Measurements from ENCODE around the gene TSN. TPM values are rescaled to one million over a fixed set of nuclear protein-coding genes. Genes with fewer than 3 reads are reported as not detected.

Gene TSN
- total and polyA plus RNA-seq, 2 experiments from 2014 or later, result 62.5 to 94.8 TPM

DNA sequence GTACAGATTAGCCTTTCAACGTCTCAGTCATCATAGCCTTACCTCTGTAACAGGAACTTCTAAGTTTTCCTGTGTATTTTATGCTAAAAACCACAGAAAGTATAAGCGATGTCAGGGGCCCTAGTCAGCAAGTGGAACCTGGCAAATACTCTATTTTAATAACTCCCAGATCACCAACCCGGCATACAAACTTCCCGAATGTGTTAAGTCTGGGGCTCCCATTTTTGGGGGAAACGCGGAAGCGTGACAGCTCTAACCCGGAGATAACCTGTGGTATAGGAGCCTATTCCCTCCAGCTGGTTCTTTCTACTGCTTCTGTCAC lies 19.4 kb upstream of the TSN start (continued):
- TF ChIP-seq, protein P1, sequence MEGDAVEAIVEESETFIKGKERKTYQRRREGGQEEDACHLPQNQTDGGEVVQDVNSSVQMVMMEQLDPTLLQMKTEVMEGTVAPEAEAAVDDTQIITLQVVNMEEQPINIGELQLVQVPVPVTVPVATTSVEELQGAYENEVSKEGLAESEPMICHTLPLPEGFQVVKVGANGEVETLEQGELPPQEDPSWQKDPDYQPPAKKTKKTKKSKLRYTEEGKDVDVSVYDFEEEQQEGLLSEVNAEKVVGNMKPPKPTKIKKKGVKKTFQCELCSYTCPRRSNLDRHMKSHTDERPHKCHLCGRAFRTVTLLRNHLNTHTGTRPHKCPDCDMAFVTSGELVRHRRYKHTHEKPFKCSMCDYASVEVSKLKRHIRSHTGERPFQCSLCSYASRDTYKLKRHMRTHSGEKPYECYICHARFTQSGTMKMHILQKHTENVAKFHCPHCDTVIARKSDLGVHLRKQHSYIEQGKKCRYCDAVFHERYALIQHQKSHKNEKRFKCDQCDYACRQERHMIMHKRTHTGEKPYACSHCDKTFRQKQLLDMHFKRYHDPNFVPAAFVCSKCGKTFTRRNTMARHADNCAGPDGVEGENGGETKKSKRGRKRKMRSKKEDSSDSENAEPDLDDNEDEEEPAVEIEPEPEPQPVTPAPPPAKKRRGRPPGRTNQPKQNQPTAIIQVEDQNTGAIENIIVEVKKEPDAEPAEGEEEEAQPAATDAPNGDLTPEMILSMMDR (conservative IDR thresholded peaks at IDR 0.05; ENCODE audit: low read depth in 2 of 2), result no peak
- TF ChIP-seq JUNB (IDR thresholded peaks at IDR 0.05; ENCODE audit: unreplicated experiment), result no peak
- TF ChIP-seq, protein P2, sequence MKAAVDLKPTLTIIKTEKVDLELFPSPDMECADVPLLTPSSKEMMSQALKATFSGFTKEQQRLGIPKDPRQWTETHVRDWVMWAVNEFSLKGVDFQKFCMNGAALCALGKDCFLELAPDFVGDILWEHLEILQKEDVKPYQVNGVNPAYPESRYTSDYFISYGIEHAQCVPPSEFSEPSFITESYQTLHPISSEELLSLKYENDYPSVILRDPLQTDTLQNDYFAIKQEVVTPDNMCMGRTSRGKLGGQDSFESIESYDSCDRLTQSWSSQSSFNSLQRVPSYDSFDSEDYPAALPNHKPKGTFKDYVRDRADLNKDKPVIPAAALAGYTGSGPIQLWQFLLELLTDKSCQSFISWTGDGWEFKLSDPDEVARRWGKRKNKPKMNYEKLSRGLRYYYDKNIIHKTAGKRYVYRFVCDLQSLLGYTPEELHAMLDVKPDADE (IDR thresholded peaks at IDR 0.05), result no peak
- no peak for TF ChIP-seq ZNF114 (CRISPR knock-in tag; IDR thresholded peaks at IDR 0.05)

DNA sequence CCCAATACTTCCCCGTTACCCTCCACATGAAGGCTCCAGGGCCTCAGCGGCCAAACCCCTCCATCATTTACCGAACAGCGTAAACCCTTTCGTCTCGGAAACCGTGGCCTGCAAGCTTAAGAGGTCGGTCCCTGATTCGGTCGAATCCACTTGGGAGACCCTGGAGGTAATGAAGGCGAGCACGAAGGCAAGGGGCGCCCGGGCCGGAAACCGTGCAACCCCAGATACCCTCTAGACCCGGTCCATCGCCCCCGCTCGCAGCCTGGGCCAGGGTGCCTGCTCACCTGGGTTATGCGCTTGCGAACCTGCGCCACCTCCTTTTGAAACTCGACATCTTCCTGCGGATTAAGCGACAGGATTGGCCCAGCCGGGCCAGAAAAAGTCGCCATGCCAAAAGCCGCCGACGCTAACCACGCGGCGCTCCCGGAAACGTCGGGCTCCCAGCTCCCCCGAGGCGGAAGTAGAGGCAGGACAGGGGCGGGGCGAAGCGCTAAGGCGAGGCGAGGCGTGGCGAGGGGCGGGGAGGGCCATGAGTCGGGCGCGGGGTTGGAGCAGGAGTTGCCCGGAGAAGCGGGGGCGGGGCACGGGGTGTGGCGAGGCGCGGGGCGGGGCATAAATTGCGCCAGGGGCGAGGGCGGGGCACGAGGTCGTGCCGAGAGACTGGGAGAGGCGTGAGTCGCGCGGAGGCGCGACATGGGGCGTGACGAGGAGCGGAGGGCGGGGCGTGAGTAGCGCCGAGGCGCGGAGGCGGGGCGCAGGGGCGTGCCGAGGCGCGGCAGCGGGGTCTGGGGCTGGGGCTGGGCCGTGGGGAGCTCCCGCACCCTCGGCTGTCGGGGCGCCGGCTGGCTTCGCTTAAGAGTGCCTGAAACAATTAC lies 18.8 kb upstream of the TSN start, which contains the start of gene NIFK:
NIFK (minus strand) TSS at position 414 of the 875 bp plus-strand sequence; CDS start at position 389, 25 bp downstream.
- Mint-ChIP-seq H3K9me3 (no peaks in the 10 kb centered on the region; the same call in 2 of the 3 replicates), H3K4me3 (peak within 1 kb of the TSS; percentile 99), H3K27ac (peak within 1 kb of the TSS; percentile 96), H3K4me1 (peaks cover 12% of the 10 kb centered on the region; the same call in 2 of the 3 replicates), H3K36me3 (ENCODE audit: low read depth) (peaks cover 39% of the 10 kb centered on the region), H3K27me3 (ENCODE audit: insufficient read depth, low read depth, poor library complexity) (peaks cover 11% of the 10 kb centered on the region)
- no peaks in the 10 kb centered on the region for H3K27me3 ChIP-seq (ENCODE audit: insufficient read depth)
- H2AFZ ChIP-seq, result peak within 1 kb of the TSS; percentile 97
- ATAC-seq (peak; percentile 91), DNase-seq (ENCODE audit: low spot score) (peak; percentile 100)
- H3K4me3 ChIP-seq, result peak within 1 kb of the TSS; percentile 100
- peak within 1 kb of the TSS; percentile 87 for H3K4me2 ChIP-seq
- H3K4me1 ChIP-seq (ENCODE audit: insufficient read depth), result peaks cover 13% of the 10 kb centered on the region
- peak within 1 kb of the TSS; percentile 88 for H3K27ac ChIP-seq (ENCODE audit: low read depth)
- peaks cover 24% of the 10 kb centered on the region for H4K20me1 ChIP-seq (replicated peaks; ENCODE audit: insufficient read depth)
- peaks cover 48% of the 10 kb centered on the region for H3K79me2 ChIP-seq (replicated peaks; ENCODE audit: insufficient read depth)
- H3F3A ChIP-seq (replicated peaks; ENCODE audit: low read depth), result peaks cover 8% of the 10 kb centered on the region
- H3K36me3 ChIP-seq (ENCODE audit: insufficient read depth), result peaks cover 29% of the 10 kb centered on the region
- no peaks in the 10 kb centered on the region for H3K9me2 ChIP-seq (ENCODE audit: insufficient read depth)
- TF ChIP-seq, protein P3, sequence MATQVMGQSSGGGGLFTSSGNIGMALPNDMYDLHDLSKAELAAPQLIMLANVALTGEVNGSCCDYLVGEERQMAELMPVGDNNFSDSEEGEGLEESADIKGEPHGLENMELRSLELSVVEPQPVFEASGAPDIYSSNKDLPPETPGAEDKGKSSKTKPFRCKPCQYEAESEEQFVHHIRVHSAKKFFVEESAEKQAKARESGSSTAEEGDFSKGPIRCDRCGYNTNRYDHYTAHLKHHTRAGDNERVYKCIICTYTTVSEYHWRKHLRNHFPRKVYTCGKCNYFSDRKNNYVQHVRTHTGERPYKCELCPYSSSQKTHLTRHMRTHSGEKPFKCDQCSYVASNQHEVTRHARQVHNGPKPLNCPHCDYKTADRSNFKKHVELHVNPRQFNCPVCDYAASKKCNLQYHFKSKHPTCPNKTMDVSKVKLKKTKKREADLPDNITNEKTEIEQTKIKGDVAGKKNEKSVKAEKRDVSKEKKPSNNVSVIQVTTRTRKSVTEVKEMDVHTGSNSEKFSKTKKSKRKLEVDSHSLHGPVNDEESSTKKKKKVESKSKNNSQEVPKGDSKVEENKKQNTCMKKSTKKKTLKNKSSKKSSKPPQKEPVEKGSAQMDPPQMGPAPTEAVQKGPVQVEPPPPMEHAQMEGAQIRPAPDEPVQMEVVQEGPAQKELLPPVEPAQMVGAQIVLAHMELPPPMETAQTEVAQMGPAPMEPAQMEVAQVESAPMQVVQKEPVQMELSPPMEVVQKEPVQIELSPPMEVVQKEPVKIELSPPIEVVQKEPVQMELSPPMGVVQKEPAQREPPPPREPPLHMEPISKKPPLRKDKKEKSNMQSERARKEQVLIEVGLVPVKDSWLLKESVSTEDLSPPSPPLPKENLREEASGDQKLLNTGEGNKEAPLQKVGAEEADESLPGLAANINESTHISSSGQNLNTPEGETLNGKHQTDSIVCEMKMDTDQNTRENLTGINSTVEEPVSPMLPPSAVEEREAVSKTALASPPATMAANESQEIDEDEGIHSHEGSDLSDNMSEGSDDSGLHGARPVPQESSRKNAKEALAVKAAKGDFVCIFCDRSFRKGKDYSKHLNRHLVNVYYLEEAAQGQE (IDR thresholded peaks at IDR 0.05; ENCODE audit: unreplicated experiment), result no peak
- TF ChIP-seq, protein P1 (conservative IDR thresholded peaks at IDR 0.05; ENCODE audit: low read depth in 2 of 2), result no peak
- TF ChIP-seq JUNB (IDR thresholded peaks at IDR 0.05; ENCODE audit: unreplicated experiment), result no peak
- TF ChIP-seq ZNF114 (CRISPR knock-in tag; IDR thresholded peaks at IDR 0.05), result no peak
- TF ChIP-seq POLR2AphosphoS5 (IDR thresholded peaks at IDR 0.05; ENCODE audit: low read depth), result peak; percentile 89
- no peak for TF ChIP-seq STAT1 (IDR thresholded peaks at IDR 0.05; ENCODE audit: unreplicated experiment)
- TF ChIP-seq EZH2phosphoT487 (IDR thresholded peaks at IDR 0.05; ENCODE audit: unreplicated experiment), result no peak
- peak; percentile 70; the same call in 1 of the 2 replicates for TF ChIP-seq CREB1 (CRISPR knock-in tag; IDR thresholded peaks at IDR 0.05; ENCODE audit: low read depth)
- TF ChIP-seq ZNF331 (CRISPR knock-in tag; IDR thresholded peaks at IDR 0.05; ENCODE audit: low read depth), result no peak
- no peak for TF ChIP-seq EZH2 (IDR thresholded peaks at IDR 0.05; ENCODE audit: low read depth, unreplicated experiment)
- no peak for TF ChIP-seq NANOG (IDR thresholded peaks at IDR 0.05; ENCODE audit: borderline replicate concordance)
- TF ChIP-seq, protein P2 (IDR thresholded peaks at IDR 0.05), result peak; percentile 41

Measured in GM23338 (cell line).